Right hindlimb (tissue), 1 donor: ENCODE data around the gene POU2F2.

Experiments
- DNase-seq: peaks from one replicate; pipeline ENCODE4 v3.0.0-alpha.2; 2018

POU2F2 gene

GRCh38 chr19:42132030-42132628 is at the start of gene POU2F2:
POU2F2 (minus strand) TSS chr19:42132446; CDS start chr19:42132411, 35 bp downstream.
- DNase-seq, result no peak

GRCh38 chr19:42178791-42179674 is 46.8 kb upstream of the POU2F2 start:
- DNase-seq, result no peak

- no peak for DNase-seq
These were observed 45.4 kb upstream of the POU2F2 start for GRCh38 chr19:42177686-42178019.

GRCh38 chr19:42176990-42177685 is 44.9 kb upstream of the POU2F2 start:
- DNase-seq, result peak; percentile 88

- DNase-seq, result no peak
These were observed 44.4 kb upstream of the POU2F2 start for GRCh38 chr19:42176649-42176989.

GRCh38 chr19:42175952-42176648 is 43.9 kb upstream of the POU2F2 start:
- no peak for DNase-seq

- no peak for DNase-seq
These were observed 42.9 kb upstream of the POU2F2 start for GRCh38 chr19:42174958-42175734.

- no peak for DNase-seq
These were observed 41.9 kb upstream of the POU2F2 start for GRCh38 chr19:42174188-42174587.

GRCh38 chr19:42173695-42174094 is 41.4 kb upstream of the POU2F2 start:
- DNase-seq, result no peak

GRCh38 chr19:42172261-42172660 is 40.0 kb upstream of the POU2F2 start:
- no peak for DNase-seq

GRCh38 chr19:42170715-42171114 is 38.5 kb upstream of the POU2F2 start:
- no peak for DNase-seq

- no peak for DNase-seq
These were observed 37.5 kb upstream of the POU2F2 start for GRCh38 chr19:42169486-42170413.

- DNase-seq, result no peak
These were observed 36.0 kb upstream of the POU2F2 start for GRCh38 chr19:42168206-42168605.

- DNase-seq, result no peak
These were observed 34.1 kb upstream of the POU2F2 start for GRCh38 chr19:42166316-42166715.

GRCh38 chr19:42165146-42165545 is 32.9 kb upstream of the POU2F2 start:
- no peak for DNase-seq

- DNase-seq, result no peak
These were observed 29.5 kb upstream of the POU2F2 start for GRCh38 chr19:42161616-42162263.

GRCh38 chr19:42159942-42160341 is 27.7 kb upstream of the POU2F2 start:
- DNase-seq, result no peak

- no peak for DNase-seq
These were observed 26.7 kb upstream of the POU2F2 start for GRCh38 chr19:42158926-42159325.

GRCh38 chr19:42156571-42156970 is 24.3 kb upstream of the POU2F2 start:
- DNase-seq, result no peak

- no peak for DNase-seq
These were observed 23.6 kb upstream of the POU2F2 start for GRCh38 chr19:42155796-42156195.
